HG02943 (cell line): ENCODE measurements around the gene ASB10.

Experiments
- ATAC-seq: cut with Tn5 transposase; IDR thresholded peaks from one replicate; pipeline ENCODE4 v1.9.1; 2021; ENCODE audit warnings: mild to moderate bottlenecking, low read depth, moderate library complexity; ENCODE audit not compliant: unreplicated experiment

ASB10 gene

DNA sequence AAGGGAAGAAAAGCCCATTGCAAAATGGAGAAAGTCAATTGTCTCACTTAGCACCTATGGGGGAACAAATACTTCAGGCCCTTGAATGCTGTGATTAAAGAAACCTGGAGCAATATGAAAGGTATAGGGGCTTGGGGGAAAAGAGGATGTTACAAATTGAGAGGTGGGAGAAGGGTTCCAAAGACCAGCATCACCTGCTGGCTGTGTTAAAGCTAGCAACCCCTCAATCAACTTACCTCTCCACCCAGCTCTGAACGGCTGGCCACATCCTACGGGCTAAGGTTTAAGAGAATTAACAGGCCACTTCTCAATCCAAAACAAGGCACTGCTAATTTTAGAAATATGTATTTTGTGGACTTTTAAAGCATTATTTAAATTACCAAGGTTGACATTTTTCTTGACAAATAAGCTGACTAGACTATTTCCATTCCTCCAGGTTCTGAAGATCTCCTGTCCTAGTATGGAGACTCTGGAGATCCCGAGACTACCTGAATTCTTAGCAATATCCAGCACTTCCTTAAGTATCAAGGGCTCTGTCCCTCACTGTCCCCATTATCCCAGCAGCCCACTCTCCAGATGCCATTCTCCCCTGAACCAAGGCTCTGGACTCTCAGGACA is 24.2 kb upstream of the ASB10 start:
- ATAC-seq = no peak

DNA sequence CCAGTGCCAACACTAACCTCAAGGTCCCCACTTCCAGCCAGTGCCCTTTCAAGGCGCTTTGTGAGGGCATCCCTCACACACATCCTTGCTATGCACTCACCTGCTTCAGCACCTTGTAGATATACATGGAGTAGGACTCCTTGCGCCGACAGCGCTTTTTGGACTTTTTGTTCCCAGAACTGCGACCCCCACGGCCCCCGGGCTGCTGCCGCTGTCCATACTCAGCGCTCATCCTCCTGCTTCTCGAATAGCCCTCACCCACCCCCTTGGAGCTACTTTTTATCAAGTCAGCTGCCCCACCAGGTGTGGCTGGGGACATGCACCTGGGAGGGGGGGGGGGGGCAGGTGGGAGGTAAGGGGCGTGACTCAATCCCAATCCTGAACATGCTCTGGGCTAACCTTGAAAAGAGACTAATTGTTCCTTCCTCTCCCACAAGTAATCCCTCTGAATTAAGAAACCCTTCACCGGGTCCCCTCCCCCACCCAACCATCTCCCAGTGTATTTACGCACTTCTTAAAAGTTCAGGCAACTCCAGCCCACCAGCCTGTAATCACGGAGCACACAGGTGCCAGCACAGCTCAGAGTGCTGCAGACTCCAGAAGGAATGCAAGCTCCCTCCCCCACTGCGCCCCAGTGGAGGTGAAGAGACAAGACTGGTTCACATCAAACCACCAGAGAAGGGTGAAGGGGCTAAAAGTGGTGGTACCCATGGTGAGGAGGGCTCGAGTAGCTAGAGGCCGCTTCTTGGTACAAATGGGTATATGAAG is 23.2 kb upstream of the ASB10 start, which contains the start of gene H2BK1:
TSS of gene H2BK1 (minus strand) at position 402 of the 768 bp plus-strand sequence. CDS start at position 232, 170 bp downstream.
- no peak for ATAC-seq

DNA sequence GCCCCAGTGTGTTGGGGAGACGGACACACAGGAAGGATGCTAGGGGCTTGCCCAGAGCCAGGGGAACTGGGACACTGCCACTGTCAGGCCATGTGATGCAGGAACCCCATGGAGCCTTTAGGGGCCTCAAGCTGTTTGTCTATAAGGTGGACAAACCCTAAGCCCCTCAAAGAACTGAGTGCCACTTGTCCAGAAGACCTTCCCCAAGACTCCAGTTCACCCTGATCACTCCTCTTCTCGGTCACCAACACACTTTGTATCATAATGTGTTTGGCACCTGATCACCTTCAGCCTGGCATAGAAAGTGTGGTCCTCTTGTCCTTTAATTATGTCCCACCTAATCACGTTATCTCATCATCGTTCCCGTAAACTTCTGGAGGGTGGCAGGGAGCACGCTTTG is 22.5 kb upstream of the ASB10 start:
- ATAC-seq = no peak

DNA sequence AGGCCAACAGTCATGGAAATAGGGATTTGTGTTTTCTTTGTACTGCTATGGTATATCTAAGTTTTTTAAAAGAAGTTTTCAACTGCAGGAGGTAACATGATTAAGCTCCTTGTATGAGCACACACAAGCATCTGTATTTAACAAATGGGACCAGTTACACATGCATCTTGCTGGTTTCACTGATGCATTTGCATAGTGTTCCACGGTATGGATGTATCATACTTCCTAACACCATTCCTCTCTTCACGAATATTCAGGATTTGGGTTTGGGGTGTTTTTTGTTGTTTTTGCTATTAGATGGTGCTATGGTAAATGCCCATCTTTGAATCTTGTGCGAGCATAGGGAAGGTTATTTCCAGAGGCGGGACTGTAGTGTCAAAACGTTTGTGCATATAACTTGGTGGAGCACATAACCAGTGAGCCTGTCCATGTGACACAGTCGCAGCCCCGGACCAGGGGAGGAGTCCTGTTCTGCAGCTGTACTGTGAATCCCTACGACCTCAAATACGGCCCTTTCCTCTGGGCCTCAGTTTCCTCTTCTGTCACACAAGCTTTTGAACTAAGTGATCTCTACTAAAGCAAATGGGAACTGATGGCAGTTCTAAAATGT is 21.3 kb upstream of the ASB10 start:
- no peak for ATAC-seq

DNA sequence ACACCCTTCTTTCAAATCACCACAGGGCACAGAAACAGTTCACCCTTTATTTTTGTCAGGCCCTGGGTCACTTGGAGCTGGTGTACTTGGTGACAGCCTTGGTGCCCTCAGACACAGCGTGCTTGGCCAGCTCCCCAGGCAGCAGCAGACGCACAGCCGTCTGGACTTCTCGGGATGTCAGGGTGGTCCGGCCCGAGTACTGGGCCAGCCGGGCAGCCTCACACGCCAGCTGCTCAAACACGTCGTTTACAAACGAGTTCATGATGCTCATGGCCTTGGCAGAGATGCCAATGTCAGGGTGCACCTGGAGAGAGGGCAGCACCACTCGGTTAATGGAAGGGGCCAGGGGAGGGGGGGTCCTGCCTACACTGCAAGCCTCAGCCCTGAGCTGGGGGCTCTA is 20.8 kb upstream of the ASB10 start:
- ATAC-seq = no peak

DNA sequence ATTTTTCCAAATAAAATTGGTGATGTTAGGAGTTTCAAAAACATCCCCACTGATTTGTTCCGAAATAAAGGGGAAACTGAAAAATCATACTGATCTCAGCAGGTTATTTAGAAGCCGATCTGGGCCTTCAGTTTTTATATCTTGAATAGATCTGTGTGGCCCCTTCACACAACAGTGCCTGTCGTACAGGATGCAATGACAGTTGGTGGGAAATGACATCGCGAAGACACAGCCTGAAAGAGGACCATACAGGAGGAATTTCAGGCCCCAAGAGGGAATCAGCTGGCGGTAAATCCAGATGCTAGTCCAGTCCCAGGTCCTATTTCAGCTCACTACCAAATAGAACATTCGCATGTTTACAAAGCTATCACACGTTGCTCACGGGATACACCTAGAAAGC is 20.3 kb upstream of the ASB10 start:
- ATAC-seq = no peak

DNA sequence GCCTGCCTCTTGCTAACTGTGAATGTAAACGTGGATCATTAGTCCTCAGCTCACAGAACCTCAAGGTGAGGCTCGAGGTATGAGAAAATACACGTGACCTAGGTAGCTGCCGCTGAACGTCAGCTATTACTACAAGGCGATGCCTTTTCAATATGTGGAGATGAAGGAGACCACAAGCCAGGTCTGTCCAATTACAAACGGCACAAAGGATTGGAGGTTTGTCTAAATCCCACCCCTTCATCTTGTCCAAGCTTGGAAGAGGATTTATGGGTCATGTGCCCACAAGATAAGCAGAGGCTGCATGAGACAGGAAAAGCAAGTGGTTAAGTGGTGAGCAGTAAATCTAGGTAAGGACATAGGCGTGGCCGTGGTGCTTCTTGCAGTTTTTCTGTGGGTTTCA is 19.9 kb upstream of the ASB10 start:
- ATAC-seq = no peak

DNA sequence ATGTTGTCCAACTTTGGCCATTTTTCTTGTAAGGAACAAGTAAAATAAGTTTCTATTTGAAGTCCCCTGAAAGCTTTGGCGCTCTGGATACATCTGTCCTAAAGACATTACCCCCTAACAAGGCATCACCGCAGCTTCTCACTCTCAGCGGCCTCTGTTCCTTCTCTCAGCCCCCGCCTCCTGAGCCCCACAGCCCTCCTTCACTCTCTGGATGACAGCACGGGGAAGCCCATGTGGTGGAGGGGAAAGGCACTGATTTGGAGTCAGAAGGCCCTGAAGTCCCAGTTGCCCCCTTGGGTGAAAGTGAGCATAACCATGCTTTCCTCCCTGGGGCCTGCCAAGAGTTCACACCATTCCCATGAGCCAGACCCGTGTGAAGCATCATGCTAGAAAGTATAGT is 18.7 kb upstream of the ASB10 start:
- no peak for ATAC-seq

DNA sequence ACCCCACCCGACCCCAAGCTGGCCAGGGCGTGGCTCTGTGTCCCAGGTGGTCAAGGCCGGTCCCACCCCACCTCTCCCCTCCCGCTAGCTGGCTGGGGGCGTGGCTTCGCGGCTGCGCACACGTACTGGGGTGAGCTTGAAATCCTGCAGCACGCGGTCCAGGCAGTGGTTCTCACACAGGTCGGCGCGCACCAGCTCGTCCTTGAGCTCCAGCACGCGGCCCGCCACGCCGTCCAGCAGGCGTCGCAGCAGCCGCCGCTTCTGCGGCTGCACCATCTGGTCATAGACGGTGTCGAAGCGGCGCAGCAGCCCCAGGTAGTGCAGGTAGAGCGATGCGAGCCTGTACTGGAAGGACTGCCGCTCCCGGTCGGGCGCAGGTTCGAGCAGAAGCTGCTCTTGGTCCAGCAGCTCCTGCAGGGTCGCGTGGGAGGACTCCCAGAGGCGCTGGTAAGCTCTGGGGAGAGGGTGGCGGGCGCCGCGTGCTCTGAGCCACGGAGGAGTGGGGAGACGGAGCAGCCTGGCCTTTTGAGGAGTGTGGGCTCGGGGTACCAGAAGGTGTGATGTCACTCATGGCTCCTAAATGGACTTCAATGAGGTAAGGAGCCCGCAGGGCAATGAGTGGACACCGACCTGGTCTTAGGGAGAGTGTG is 17.5 kb upstream of the ASB10 start:
- no peak for ATAC-seq

DNA sequence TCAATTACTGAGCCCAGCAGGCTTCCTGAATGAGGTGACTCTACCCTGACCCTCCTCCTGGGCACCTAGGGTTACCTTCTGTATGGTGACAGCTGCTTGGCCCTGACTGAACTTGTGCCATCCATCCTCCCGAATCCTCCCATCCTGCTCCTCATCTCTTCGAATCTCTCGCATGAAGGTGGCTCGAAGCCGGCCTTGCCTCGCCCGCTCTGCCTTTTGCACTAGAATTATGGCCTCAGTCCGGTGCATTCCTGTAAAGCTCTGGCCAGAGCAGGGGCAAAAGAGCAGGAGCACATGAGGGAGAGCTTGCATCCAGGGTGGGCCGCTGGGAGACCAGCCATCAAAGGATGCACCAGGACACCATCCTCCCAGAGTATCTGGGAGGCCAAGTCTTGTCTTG is 15.8 kb upstream of the ASB10 start:
- ATAC-seq = no peak

DNA sequence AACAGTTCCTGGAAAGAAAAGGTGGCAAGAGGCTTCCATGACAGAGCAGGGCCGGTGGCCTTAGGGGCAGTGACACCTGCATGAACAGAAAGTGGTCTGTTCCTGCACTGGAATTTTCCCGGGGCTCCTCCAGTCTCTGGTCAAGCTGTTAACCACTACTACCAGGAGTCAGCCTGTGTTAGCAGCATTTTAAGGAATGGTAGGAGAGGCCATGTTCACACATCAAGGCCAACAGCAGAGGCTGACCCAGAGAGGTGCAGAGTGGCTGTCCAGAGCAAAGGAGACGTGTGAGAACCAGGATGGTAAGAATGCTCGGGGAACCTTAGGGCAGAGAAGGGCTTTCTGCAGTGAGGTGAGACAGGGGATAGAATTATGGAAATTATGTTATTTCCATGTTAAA is 14.7 kb upstream of the ASB10 start:
- ATAC-seq = no peak

DNA sequence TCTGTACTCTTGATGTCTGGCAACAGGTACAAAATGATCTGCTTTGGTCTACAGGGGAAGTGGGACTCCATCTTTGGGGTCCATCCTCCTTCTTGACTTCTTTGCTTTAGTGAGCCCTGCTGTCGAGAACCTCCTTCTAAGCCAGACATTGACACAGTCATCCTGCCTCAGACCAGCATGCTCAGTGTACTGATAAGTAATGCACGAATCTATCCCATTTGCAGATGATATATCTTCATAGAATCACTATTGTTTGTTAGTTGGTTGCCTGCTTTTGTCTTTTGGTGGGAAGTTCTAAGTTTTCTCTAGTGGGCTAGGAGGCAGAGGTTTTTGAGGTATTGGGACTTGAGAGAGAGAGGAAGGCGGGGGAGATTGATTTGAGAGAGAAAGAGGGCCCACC is 14.3 kb upstream of the ASB10 start:
- no peak for ATAC-seq

DNA sequence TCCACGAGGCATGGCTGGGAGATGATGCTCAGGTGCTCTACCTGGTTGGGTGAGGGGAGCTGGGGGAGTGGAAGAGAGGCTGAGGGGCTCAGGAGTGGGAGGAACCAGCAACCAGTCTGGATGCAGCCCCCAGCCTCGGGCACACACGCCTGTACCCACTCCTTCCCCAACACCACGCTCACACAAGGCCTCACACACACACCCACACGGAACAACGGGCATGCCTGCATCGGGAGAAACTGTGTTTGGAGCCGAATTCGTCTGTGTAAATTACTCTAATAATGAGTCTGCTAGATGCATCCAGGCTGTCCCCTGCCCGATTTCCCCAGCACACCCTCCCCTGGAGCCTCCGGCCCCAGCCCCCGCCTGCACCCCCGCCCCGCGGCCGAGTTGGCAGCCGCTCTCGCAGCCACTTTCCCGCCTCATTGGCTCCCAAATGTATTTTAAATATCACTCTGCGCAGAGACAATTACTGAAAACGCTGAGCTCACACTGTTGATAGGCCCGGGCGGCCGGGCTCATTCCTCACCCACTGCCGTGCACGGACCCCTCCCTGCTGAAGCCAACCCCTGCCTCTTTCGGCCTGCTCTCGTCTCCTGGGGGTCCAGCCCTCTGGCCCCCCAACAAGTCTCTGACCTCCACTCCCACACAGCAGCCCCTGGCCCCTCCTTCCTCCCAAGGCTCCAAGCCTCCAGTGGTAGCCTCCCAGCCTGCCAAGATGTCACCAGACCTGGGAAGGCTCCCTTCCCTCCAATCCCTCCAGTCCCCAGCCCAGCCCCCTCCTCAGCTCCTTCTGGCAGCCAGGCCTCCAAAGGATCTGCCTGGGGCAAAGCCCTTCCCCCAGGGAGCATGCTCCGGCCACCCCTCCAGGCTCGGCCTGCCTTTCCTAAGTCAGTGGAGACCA is 12.1 kb upstream of the ASB10 start:
- ATAC-seq = no peak

DNA sequence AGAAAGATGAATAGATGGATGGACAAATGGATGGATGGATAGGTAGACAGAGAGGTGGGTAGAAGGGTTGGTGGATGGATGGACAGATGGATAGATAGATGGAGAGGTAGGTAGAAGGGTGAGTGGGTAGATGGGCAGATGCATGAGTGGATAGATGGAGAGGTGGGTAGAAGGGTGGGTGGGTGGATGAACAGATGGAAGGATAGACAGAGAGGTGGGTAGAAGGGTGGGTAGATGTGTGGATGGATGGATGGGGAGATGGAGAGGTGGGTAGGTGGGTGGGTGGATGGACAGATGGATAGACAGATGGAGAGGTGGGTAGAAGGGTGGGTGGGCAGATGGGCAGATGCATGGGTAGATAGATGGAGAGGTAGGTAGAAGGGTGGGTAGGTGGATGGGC is 10.9 kb upstream of the ASB10 start:
- ATAC-seq = no peak

DNA sequence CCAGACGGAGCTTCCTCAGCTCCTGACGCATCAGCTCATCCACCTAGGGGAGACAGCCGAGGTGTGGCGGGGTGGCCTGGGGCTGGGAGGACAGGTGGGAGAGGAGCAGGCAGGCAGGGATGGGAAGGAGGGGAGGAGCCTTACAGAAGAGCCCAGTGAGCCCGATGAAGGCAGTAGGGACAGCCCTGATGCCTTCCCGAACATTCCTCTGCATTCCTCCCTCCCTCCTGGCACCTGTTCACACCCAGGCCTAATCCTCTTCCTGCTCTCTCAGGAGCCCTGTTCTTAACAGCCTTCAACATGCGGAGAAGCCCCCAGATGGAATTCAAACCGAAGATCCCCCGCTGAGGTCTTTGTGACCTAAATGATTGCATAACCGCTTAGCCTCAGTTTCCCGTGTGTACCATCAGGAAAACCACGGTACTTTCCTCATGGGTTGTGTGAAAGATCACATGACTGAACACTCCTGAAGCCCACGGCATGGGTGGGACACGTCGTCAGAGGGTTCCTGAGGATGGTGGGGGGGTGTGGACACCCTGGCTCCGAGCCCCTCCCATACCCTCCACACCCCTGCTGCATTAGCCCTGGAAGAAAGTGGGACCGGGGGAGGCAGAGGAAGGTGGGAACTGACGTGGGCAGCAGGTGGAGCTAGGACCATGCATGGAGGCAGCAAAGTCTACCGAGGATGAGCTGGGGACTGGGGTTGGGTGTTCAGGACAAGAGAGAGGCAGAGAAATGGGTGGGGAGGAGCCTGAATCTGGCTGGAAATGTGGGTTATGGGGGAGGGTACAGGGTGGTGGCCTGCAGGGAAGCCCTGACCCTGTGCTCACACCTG is 8.8 kb upstream of the ASB10 start:
- no peak for ATAC-seq

DNA sequence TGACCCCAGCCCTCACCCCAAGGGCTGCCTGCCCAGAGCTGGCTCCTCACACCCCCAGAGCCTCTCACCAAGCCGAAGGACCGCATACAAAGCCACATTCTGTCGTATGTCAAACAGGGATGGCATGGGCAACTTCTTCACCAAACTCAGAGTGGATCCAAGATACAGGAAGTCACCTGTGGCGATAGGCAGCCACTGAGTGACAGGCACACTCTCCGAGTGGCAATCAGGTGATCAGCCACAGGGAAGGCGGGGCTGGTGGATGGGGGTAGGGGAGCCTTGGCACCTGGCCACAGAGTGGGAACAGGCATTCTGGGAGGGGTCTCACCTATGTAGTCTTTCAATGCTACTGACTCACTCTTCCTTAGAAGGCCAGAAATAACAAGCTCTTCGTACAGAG is 7.1 kb upstream of the ASB10 start:
- no peak for ATAC-seq

DNA sequence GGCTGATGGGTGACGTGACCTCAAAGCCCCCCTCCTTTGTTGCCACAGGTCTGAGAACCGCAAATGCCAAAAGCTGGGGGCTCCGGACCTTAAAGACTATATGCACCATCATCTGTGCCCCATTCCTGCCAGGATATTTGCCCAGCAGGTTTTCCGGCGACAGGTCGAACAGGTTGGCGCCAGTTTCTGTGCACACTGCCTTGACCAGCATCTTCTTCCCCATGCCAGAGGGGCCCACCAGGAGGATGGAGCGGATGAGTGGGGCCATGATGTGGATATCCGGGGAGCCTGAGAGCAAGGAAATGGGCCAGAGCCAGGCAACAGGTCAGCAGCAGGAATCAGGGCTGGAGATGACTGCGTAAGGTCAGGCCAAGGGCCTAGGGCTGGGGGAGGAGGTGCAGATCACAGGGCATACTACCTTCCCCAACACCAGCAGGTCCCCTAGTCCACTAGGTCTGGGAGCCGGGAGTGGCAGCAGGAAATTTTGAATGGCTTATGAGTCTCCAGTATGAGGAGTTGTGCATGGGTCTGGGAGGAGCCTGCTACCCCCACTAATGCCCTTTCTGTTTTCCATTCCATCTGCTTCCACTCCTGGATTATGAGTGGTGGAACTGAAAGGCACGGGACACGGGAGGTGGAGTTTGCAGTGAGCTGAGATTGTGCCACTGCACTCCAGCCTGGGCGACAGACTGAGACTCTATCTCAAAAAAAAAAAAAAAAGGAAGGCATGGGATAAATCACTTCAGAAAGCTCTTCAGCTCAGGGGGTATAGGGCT is 6.3 kb upstream of the ASB10 start:
- ATAC-seq = no peak

DNA sequence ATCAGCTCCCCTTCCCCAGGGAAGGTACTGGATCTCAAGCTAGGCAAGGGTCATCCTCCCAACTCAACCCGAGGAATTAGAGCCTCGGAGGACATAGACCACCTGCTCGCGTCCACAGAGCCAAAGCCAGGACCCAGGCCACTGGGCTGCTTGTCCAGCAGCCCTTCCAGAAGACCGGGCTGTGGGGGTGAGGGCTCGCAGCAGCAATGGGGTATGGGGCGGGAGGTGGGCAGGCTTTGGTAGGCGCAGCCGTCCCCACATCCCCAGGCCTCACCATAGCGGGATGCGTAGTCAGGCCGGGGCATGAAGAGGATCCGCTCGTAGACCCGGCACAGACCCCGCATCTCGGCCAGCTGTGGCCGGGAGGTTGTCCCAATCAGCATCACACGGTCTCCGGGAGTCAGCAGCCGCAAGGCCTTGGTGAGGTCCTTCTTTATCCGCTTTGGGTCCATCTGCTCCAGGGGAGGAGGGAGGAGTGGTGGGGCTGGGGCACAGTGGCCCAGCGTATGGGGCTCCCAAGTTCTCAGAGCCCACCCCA is 5.0 kb upstream of the ASB10 start:
- no peak for ATAC-seq

DNA sequence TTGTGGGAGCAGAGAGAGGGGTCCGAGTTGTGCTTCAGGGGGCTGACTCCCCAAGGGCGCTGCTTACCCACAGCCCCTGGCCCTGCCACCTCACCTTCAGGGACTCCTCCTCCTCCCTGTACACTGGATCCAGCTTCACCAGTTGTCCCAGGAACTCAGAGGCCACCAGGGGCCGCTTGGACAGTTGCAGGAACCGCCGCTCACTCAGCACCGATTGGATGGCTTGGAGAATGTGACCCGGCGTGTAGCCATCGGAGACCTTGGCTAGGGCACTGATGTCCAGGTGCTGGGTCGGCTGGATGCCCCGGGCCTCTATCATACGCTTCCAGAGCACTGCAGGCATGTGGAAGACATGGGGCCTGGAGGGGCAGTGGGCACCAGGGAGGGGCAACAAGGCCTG is 4.5 kb upstream of the ASB10 start:
- ATAC-seq = no peak
